C4-2B (cell line): ENCODE results near the gene CD48.

ENCODE experiments used
- H3K27ac ChIP-seq: fragments of 450-650 bp; 2 replicates; pipeline ENCODE4 v1.5.1; 2017
- ZFX ChIP-seq: fragments of 450-650 bp; IDR thresholded peaks from 2 replicates; pipeline ENCODE4 v1.6.1; 2017
- TF ChIP-seq, protein P1 (sequence below): fragments of 450-650 bp; conservative IDR thresholded peaks from 2 replicates; pipeline ENCODE4 v1.5.1; 2017; ENCODE audit warnings: mild to moderate bottlenecking

CD48 gene

DNA sequence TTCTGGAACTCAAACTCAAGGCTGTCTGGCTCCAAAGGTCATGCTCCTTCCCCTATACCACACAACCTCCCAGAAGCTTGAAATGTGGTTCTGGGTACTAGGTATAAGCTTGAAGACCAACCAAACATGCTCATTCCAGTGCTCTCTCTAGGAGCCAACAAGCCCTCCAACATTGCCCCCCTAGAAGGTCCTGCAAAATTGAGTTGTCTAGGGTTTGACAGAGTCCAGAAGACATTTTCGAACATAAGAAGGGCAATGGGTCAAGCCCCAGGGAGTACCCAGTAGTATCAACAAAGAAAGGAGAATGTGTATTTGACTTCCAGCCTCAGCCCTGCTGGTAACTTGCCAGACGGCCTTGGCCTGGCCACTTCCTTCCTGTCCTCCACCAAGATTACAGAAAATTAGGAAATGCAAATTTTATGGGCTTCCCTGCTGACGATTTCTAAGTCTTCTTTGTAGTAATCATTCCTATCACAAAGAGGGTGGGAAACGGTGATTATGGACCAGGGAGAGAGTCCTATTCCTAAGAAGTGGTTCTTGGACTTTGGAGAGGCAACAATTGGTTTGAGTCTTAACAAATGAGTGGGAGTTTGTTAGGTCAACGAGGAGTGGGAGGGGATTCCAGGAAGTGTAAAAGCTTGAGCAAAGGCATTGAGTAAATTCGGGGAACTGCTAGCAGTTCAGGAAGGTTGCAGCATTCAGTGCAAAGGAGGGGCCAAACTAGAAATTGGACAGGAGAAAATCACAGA lies 46.1 kb downstream of the CD48 start:
- TF ChIP-seq ZFX: no peak
- TF ChIP-seq, protein P1, sequence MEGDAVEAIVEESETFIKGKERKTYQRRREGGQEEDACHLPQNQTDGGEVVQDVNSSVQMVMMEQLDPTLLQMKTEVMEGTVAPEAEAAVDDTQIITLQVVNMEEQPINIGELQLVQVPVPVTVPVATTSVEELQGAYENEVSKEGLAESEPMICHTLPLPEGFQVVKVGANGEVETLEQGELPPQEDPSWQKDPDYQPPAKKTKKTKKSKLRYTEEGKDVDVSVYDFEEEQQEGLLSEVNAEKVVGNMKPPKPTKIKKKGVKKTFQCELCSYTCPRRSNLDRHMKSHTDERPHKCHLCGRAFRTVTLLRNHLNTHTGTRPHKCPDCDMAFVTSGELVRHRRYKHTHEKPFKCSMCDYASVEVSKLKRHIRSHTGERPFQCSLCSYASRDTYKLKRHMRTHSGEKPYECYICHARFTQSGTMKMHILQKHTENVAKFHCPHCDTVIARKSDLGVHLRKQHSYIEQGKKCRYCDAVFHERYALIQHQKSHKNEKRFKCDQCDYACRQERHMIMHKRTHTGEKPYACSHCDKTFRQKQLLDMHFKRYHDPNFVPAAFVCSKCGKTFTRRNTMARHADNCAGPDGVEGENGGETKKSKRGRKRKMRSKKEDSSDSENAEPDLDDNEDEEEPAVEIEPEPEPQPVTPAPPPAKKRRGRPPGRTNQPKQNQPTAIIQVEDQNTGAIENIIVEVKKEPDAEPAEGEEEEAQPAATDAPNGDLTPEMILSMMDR: no peak
- no peak overlapping the region for H3K27ac ChIP-seq

DNA sequence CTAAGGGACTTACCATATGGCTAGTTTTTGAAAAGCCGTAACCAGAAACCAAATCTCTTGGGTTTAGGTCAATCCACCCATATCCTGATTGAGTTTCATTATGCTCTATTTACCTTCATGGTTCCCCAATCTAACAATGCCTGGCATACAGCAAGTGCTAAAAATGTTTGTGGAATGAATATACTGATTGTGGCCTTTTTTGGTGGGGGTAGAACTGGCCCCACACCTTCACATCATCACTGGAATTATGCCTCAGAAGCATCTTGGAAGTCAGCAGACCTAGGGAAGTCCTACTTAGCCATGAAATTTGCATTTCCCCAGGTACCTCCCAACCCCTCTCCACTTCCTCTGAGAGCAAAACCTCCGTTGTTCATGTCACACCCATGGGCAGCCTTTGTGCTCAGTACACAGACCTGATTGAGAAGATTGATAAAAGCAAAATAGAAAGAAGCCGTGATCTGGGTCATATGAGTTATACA lies 47.0 kb downstream of the CD48 start:
- H3K27ac ChIP-seq: no peak overlapping the region
- TF ChIP-seq ZFX: no peak
- TF ChIP-seq, protein P1: no peak

DNA sequence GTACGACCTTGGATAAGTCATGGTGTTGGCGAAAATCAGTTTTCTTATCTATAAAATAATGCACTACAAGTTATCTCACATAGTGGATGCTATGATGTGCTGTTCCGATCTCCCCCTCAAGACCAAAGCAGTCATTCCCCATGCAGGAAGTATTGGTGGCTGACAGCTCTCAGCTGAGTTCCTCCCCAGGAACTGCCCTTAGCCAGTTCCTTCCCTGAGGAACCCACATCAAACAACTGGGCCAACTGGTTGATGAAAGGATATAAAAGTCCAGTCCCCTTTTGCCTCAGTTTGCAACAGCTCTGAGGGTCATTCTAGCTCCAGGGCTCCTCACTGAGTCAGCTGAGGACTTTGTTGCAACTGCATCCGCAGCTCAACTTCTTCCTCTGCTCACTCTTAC lies 48.7 kb downstream of the CD48 start:
- no peak overlapping the region for H3K27ac ChIP-seq
- TF ChIP-seq ZFX: no peak

DNA sequence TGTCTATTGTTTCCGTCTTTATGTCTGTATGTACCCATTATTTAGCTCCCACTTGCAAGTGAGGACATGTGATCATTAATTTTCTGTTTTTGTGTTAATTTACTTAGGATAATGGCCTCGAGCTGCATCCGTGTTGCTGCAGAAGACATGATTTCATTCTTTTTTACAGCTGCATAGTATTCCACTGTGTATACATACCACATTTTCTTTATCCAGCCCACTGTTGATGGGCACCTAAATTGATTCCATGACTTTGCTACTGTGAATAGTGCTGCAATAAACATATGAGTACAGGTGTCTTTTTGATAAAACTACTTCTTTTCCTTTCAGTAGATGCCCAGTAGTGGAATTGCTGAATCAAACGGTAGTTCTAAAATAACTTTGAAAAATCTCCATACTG lies 52.1 kb downstream of the CD48 start:
- no peak for TF ChIP-seq ZFX
- TF ChIP-seq, protein P1: no peak
- no peak overlapping the region for H3K27ac ChIP-seq

DNA sequence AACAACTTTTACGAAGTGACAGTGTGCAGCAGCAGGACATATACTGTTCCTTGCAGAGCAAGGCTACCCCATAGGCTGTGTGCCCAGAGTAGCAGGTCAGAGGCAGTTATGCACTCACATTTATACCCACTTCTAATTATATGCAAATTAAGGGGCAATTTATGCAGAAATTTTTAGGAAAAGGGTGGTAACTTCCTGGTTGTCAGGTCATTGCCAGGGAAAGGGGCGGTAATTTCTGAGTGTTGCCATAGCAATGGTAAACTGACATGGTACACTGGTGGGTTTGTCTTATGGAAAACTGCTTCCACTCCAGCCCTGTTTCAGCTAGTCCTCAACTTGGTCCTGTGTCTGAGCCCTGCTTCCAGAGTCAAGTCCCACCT lies 52.8 kb downstream of the CD48 start:
- TF ChIP-seq, protein P1: no peak
- no peak for TF ChIP-seq ZFX
- no peak overlapping the region for H3K27ac ChIP-seq

DNA sequence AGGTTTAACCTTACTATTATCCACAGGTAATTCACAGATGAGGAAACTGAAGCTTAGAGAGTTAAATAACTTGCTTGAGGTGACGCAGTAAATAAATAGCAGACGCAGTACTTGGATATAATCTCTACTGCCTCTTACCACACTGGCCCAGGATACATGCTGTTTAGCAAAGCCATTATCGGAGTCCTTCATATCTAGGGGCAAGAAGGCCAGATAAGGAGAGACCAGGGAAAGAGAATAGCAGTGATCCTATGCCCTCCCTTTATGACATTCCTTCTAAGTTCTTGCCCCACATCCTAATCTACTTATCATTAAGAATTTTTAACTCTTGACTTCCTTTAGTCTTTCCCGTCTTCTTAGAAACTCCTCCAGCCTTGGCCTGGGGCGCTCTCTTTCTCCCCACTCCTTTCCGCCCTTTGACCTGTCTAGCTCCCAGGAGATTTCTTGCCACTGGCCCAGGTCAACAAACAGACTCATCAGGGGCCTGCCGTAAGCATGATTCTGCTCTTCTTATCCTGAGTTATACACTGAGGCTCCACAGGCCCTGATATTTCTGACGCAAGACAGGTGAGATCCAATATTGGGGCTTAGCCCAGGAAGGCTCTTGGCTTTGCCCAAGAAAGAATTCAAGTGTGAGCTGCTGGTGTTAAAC lies 53.3 kb downstream of the CD48 start:
- no peak overlapping the region for H3K27ac ChIP-seq
- TF ChIP-seq ZFX: no peak
- TF ChIP-seq, protein P1: no peak

DNA sequence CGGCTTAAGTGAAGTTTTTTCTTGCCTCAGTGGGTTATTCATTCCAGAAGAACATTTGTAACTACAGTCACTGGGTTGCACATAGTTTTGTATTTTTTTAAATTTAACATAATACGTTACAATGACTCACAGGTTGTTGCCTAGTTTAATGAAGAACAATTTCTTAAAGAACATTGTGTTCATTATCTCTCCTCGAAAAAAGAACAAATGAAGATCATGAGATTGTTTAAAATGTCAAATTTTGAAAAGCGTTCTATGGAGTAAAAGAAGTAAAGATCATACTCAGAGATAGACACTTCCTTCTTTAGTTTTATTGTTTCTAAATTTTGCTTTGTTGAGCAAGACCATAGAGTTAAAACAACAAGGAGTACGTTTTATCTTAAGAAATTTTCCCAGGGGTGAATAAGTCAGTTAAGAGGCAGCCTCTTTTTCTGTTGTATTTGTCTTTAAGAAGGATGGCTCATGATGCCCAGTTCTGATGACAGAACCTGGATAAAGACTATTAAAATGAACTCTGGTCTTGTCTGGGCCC lies 54.3 kb downstream of the CD48 start:
- TF ChIP-seq, protein P1: no peak
- no peak for TF ChIP-seq ZFX
- no peak overlapping the region for H3K27ac ChIP-seq
